ENCODE data around the gene DIRAS1.
"Not testable (repeated sequence)": the region's sequence is repeated elsewhere in the genome, so short reads cannot be mapped to it uniquely, and the experiment has no call there.

Gene DIRAS1

DNA sequence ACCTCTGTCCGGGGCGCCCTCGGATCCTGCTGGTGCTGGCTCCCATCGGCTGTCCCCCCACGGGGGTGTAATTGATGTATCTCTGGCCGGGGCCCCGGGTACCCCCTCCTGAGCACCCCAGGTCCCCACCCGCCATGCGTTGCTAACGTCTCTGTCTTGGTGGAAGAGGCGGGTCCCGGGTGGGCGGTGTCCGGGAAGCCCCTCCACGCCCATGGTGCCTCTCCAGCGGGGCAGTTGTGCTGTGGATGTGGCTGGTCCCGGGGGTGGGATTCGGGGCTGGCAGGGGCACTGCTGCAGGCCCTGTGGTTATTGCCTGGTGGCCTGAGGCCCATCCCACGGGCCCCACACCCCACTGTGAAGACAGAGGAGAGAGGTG is 4.9 kb downstream of the DIRAS1 start:
- H3K27ac ChIP-seq (ENCODE audit: low read length) = no peak overlapping the region
- peaks cover 3% of the 10 kb centered on the region; the same call in 1 of the 2 replicates for H3K4me1 ChIP-seq (ENCODE audit: low read length)
- no peak overlapping the region for H2AFZ ChIP-seq (ENCODE audit: low read depth, low read length)

GRCh38 chr19:2715470-2716274 is 5.5 kb downstream of the DIRAS1 start:
- H3K4me2 ChIP-seq (ENCODE audit: low read length) = no peak overlapping the region

More for the DNA sequence above, 4.9 kb downstream of the DIRAS1 start:
- Histone ChIP-seq H3K9me3 (ENCODE audit: insufficient read depth, low read length) (peaks cover 7% of the 10 kb centered on the region), H3K36me3 (replicated peaks; ENCODE audit: low read depth, low read length) (no peaks in the 10 kb centered on the region), H4K20me1 (ENCODE audit: insufficient read depth, low read length) (no peaks in the 10 kb centered on the region), H3K9ac (ENCODE audit: low read length) (no peak overlapping the region), H3K27me3 (ENCODE audit: low read depth, low read length) (peaks cover 9% of the 10 kb centered on the region; the same call in 1 of the 2 replicates), H3K79me2 (ENCODE audit: low read length) (no peaks in the 10 kb centered on the region), H3K4me2 (ENCODE audit: low read length) (no peak overlapping the region), H3K4me3 (ENCODE audit: low read length) (no peak overlapping the region)
- no peak for TF ChIP-seq EZH2phosphoT487 (IDR thresholded peaks at IDR 0.05; ENCODE audit: low read depth)
- TF ChIP-seq CTCF (IDR thresholded peaks at IDR 0.05; ENCODE audit: low read depth, low read length) = no peak

GRCh38 chr19:2714531-2715269 is 6.5 kb downstream of the DIRAS1 start:
- Histone ChIP-seq H3K27ac (ENCODE audit: low read length) (no peak overlapping the region), H3K9ac (ENCODE audit: low read length) (no peak overlapping the region), H3K79me2 (ENCODE audit: low read length) (no peaks in the 10 kb centered on the region), H3K27me3 (ENCODE audit: low read depth, low read length) (peaks cover 10% of the 10 kb centered on the region; the same call in 1 of the 2 replicates), H3K9me3 (ENCODE audit: insufficient read depth, low read length) (peaks cover 7% of the 10 kb centered on the region), H4K20me1 (ENCODE audit: insufficient read depth, low read length) (no peaks in the 10 kb centered on the region), H3K4me2 (ENCODE audit: low read length) (no peak overlapping the region), H2AFZ (ENCODE audit: low read depth, low read length) (no peak overlapping the region), H3K4me1 (ENCODE audit: low read length) (peaks cover 15% of the 10 kb centered on the region), H3K4me3 (ENCODE audit: low read length) (no peak overlapping the region), H3K36me3 (replicated peaks; ENCODE audit: low read depth, low read length) (no peaks in the 10 kb centered on the region)
- no peak for TF ChIP-seq EZH2phosphoT487 (IDR thresholded peaks at IDR 0.05; ENCODE audit: low read depth)
- no peak for TF ChIP-seq CTCF (IDR thresholded peaks at IDR 0.05; ENCODE audit: low read depth, low read length)

More at GRCh38 chr19:2715470-2716274, 5.5 kb downstream of the DIRAS1 start:
- Histone ChIP-seq H3K27ac (ENCODE audit: low read length) (no peak overlapping the region), H3K4me1 (ENCODE audit: low read length) (peaks cover 9% of the 10 kb centered on the region), H3K36me3 (replicated peaks; ENCODE audit: low read depth, low read length) (no peaks in the 10 kb centered on the region), H3K79me2 (ENCODE audit: low read length) (no peaks in the 10 kb centered on the region), H2AFZ (ENCODE audit: low read depth, low read length) (no peak overlapping the region), H3K9ac (ENCODE audit: low read length) (no peak overlapping the region), H4K20me1 (ENCODE audit: insufficient read depth, low read length) (no peaks in the 10 kb centered on the region), H3K27me3 (ENCODE audit: low read depth, low read length) (peaks cover 10% of the 10 kb centered on the region; the same call in 1 of the 2 replicates), H3K9me3 (ENCODE audit: insufficient read depth, low read length) (peaks cover 7% of the 10 kb centered on the region), H3K4me3 (ENCODE audit: low read length) (no peak overlapping the region)
- no peak for TF ChIP-seq EZH2phosphoT487 (IDR thresholded peaks at IDR 0.05; ENCODE audit: low read depth)
- TF ChIP-seq CTCF (IDR thresholded peaks at IDR 0.05; ENCODE audit: low read depth, low read length) = no peak

DNA sequence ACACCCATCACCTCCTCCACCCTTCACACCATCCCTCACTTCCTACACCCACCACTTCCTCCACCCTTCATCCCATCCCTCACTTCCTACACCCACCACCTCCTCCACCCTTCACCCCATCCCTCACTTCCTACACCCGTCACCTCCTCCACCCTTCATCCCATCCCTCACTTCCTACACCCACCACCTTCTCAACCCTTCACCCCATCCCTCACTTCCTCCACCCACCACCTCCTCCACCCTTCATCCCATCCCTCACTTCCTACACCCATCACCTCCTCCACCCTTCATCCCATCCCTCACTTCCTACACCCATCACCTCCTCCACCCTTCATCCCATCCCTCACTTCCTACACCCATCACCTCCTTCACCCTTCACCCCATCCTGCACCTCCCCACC is 7.1 kb downstream of the DIRAS1 start:
- H3K79me2 ChIP-seq (ENCODE audit: low read length); H4K20me1 ChIP-seq (ENCODE audit: insufficient read depth, low read length); H3K4me3 ChIP-seq (ENCODE audit: low read length); H3K27me3 ChIP-seq (ENCODE audit: low read depth, low read length); H2AFZ ChIP-seq (ENCODE audit: low read depth, low read length); H3K27ac ChIP-seq (ENCODE audit: low read length); H3K9ac ChIP-seq (ENCODE audit: low read length); H3K9me3 ChIP-seq (ENCODE audit: insufficient read depth, low read length); H3K36me3 ChIP-seq (replicated peaks; ENCODE audit: low read depth, low read length); H3K4me2 ChIP-seq (ENCODE audit: low read length): not testable (repeated sequence)
- H3K4me1 ChIP-seq (ENCODE audit: low read length) = peaks cover 15% of the 10 kb centered on the region

- not testable (repeated sequence) for H3K4me2 ChIP-seq (ENCODE audit: low read length); H3K4me3 ChIP-seq (ENCODE audit: low read length); H2AFZ ChIP-seq (ENCODE audit: low read depth, low read length); H3K36me3 ChIP-seq (replicated peaks; ENCODE audit: low read depth, low read length); H3K27me3 ChIP-seq (ENCODE audit: low read depth, low read length); H3K27ac ChIP-seq (ENCODE audit: low read length); H3K79me2 ChIP-seq (ENCODE audit: low read length); H3K9ac ChIP-seq (ENCODE audit: low read length); H3K9me3 ChIP-seq (ENCODE audit: insufficient read depth, low read length); H4K20me1 ChIP-seq (ENCODE audit: insufficient read depth, low read length)
- peaks cover 15% of the 10 kb centered on the region for H3K4me1 ChIP-seq (ENCODE audit: low read length)
Observed at GRCh38 chr19:2713170-2713569, 8.0 kb downstream of the DIRAS1 start.

All from OCI-LY3 (cell line).